Measurements from ENCODE around the gene GALNT9.

The GALNT9 gene

GRCh38 chr12:132328282-132329029, 933 bp downstream of the GALNT9 start:
- no peak for TF ChIP-seq CTCF (IDR thresholded peaks at IDR 0.05)
- no peak for TF ChIP-seq ZFX (IDR thresholded peaks at IDR 0.05; ENCODE audit: borderline replicate concordance)
- H3K27ac ChIP-seq = no peak overlapping the region

- H3K27ac ChIP-seq = no peak overlapping the region
These were observed 1.8 kb downstream of the GALNT9 start for GRCh38 chr12:132327336-132328171.

GRCh38 chr12:132326646-132327045, 2.7 kb downstream of the GALNT9 start:
- no peak for TF ChIP-seq CTCF (IDR thresholded peaks at IDR 0.05)
- no peak for TF ChIP-seq ZFX (IDR thresholded peaks at IDR 0.05; ENCODE audit: borderline replicate concordance)
- H3K27ac ChIP-seq = no peak overlapping the region

More at GRCh38 chr12:132327336-132328171, 1.8 kb downstream of the GALNT9 start:
- TF ChIP-seq ZFX (IDR thresholded peaks at IDR 0.05; ENCODE audit: borderline replicate concordance) (no peak), CTCF (IDR thresholded peaks at IDR 0.05) (no peak)

GRCh38 chr12:132325733-132326130, 3.7 kb downstream of the GALNT9 start:
- H3K27ac ChIP-seq = no peak overlapping the region
- TF ChIP-seq ZFX (IDR thresholded peaks at IDR 0.05; ENCODE audit: borderline replicate concordance) (no peak), CTCF (IDR thresholded peaks at IDR 0.05) (no peak)

GRCh38 chr12:132324841-132325732, 4.3 kb downstream of the GALNT9 start:
- TF ChIP-seq ZFX (IDR thresholded peaks at IDR 0.05; ENCODE audit: borderline replicate concordance) = no peak
- TF ChIP-seq CTCF (IDR thresholded peaks at IDR 0.05) = no peak
- H3K27ac ChIP-seq = no peak overlapping the region

GRCh38 chr12:132324173-132324572, 5.2 kb downstream of the GALNT9 start:
- no peak for TF ChIP-seq ZFX (IDR thresholded peaks at IDR 0.05; ENCODE audit: borderline replicate concordance)
- H3K27ac ChIP-seq = no peak overlapping the region

Measured in 22Rv1 (cell line).